Ovary (tissue), 9 donors: ENCODE results near the gene ARHGEF7. TPM values are rescaled to one million over a fixed set of nuclear protein-coding genes. Genes with fewer than 3 reads are reported as not detected.

Experiments used
- DNase-seq, 5 donors: peaks; one replicate each; pipeline ENCODE4 v3.0.0-alpha.2; 2019 to 2020
- H3K27ac ChIP-seq, 2 donors: fragments of 200-600 bp; one replicate each; pipeline versions ENCODE4 v1.5.1 to v1.8.0; 2019 to 2022
- H3K27me3 ChIP-seq: fragments of 200-600 bp; one replicate; pipeline ENCODE4 v1.8.0; 2022
- H3K36me3 ChIP-seq: fragments of 200-600 bp; sonication (generic); one replicate; pipeline ENCODE4 v1.5.1; 2019
- H3K4me1 ChIP-seq: one replicate; pipeline ENCODE4 v1.8.1; 2013; ENCODE audit warnings: mild to moderate bottlenecking, moderate library complexity; ENCODE audit not compliant: insufficient read depth
- H3K4me3 ChIP-seq: fragments of 200-600 bp; sonication (generic); one replicate; pipeline ENCODE4 v1.5.1; 2017
- H3K9me3 ChIP-seq, 2 donors: fragments of 200-600 bp in 1 of 2; sonication (generic) in 1 of 2; one replicate each; pipeline versions ENCODE4 v1.5.1 to v1.8.1; 2013 to 2019; ENCODE audit warnings: mild to moderate bottlenecking in 1 of 2, moderate library complexity in 1 of 2
- EP300 ChIP-seq: sonication (generic); formaldehyde crosslinking; IDR thresholded peaks from one replicate; pipeline ENCODE4 v1.6.1; 2017; ENCODE audit warnings: antibody characterized with exemption
- POLR2A ChIP-seq: fragments of 450-650 bp; IDR thresholded peaks from one replicate; pipeline ENCODE4 v1.6.1; 2017; ENCODE audit warnings: antibody characterized with exemption, mild to moderate bottlenecking, moderate library complexity
- WGBS, 3 donors: extraction: QIAGEN DNeasy Blood & Tissue Kit in 1 of 3; methylation state at CpG; one replicate each; pipeline versions ENCODE4 v1.1.5 to v1.1.7; 2013 to 2017; 5-methylcytosine and 5-hydroxymethylcytosine counted together
- intact Hi-C, 4 donors: fragments of 100-400 bp; cut with DNase I; formaldehyde crosslinking; loops; one replicate each; pipeline versions ENCODE4 v1.11.0 to v1.15.1; 2022 to 2023
- polyA plus RNA-seq, 2 donors: library from polyadenylated mRNA; stranded (reverse); fragments of 200-250 nt in 1 of 2; fragments of 350-450 nt in 1 of 2; fragmentation: Illumina TruSeq in 1 of 2; extraction: RNeasy Lipid Tissue Mini Kit (QIAGEN cat#74804) in 1 of 2; gene quantifications; one replicate each; pipeline ENCODE4 v1.2.3, GENCODE V29; 2013 to 2014
- total RNA-seq, 7 donors: library from RNA; depleted of rRNA in 2 of 7; stranded (reverse); fragments of >200 nt in 2 of 7; fragmentation: NEBNext Ultra II Directional in 3 of 7; extraction: Animal tissue kit (Norgen Biotek cat#: 25700) in 3 of 7; gene quantifications; one replicate each; pipeline versions ENCODE4 v1.1.0 to v1.2.4, GENCODE V29; 2016 to 2023
- TF ChIP-seq, protein P1 (sequence below), 3 donors: fragments of 450-650 bp in 2 of 3; fragments of 200-600 bp in 1 of 3; IDR thresholded peaks; one replicate each; pipeline versions ENCODE4 v1.5.1 to v1.8.0; 2016 to 2022; ENCODE audit warnings: antibody characterized with exemption in 3 of 3, mild to moderate bottlenecking in 1 of 3
- donor health status: DM: no; HTN: no; CAD: no; lungs with moderate emphysema.
- donor health status: DM: no; HTN: no; CAD: no.
- donor health status: Bipolar disorder and iron deficiency.
- donor health status: DM: yes; HTN: yes; CAD: no.
- donor health status: DM: no; HTN: no; CAD: no.
- donor health status: DM: yes; HTN: yes; CAD: no.

ARHGEF7 gene
- total and polyA plus RNA-seq, 9 donors = 27.6 to 58.5 (median 52.2) TPM

DNA sequence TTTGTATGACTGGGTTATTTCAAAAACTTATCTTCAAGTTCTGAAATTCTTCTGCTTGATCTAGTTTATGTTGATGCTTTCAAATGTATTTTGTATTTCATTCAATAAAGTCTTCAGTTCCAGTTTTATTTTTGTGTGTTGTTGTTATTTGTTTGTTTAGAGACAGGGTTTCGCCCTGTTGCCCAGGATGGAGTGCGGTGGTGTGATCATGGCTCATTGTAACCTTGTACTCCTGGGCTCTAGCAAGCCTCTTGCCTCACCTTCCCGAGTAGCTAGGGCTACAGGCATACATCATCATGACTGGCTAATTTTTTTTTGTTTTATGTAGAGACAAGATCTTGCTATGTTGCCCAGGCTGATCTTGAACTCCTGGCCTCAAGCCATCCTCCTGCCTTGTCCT lies 40.3 kb upstream of the ARHGEF7 start:
- Histone ChIP-seq H3K9me3 (no peaks in the 10 kb centered on the region), H3K27me3 (no peaks in the 10 kb centered on the region), H3K4me1 (no peaks in the 10 kb centered on the region), H3K4me3 (no peak overlapping the region), H3K36me3 (no peaks in the 10 kb centered on the region), H3K27ac (no peak overlapping the region)
- intact Hi-C loops = no loop called here
- no peak for DNase-seq
- 84 to 94% (median 90%) methylated on average over 3 of the region's 3 CpGs for WGBS, 3 donors
- TF ChIP-seq POLR2A = no peak
- no peak for TF ChIP-seq EP300
- TF ChIP-seq, protein P1, sequence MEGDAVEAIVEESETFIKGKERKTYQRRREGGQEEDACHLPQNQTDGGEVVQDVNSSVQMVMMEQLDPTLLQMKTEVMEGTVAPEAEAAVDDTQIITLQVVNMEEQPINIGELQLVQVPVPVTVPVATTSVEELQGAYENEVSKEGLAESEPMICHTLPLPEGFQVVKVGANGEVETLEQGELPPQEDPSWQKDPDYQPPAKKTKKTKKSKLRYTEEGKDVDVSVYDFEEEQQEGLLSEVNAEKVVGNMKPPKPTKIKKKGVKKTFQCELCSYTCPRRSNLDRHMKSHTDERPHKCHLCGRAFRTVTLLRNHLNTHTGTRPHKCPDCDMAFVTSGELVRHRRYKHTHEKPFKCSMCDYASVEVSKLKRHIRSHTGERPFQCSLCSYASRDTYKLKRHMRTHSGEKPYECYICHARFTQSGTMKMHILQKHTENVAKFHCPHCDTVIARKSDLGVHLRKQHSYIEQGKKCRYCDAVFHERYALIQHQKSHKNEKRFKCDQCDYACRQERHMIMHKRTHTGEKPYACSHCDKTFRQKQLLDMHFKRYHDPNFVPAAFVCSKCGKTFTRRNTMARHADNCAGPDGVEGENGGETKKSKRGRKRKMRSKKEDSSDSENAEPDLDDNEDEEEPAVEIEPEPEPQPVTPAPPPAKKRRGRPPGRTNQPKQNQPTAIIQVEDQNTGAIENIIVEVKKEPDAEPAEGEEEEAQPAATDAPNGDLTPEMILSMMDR (IDR thresholded peaks at IDR 0.05) = no peak

DNA sequence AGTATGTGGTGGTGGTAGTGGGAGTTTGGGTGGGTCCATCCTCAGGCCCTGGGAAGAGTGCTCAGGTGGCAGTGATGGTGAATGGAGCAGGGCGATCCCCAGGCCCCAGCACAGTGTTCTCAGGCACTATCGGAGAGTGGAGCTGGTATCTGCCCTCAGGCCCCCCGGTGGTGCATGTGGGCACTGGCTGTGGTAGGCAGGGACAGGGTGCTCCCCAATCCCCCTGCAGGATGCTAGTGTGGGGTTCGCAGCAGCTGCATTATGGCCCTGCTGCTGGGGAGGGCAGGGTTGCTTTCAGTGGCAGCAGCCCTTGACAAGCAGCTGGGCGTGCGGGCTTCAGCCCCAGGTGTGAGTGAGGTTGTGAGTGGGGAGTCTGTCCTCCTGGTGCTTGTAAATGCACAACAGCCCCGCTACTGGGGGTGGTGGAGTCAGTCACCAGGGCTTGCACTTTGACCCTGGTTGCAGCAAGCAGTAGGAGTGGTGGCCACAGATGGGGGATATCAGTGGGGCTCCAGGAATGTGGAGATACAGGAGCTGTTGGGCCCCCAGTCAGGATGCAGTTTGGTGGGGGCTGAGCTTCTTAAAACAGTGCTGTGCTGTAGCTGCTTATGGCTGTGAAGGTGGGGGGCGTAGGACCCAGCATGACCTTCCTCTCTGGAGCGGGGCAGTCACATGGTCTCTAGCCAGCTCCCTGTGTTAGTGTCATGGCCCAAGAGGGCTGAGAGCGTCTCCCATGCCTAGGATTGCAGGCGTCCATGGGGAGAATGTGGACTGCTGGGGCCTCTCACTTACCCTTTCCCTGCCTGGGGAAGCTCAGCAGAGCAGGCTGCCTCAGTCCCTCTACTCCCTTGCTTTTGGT lies 38.7 kb upstream of the ARHGEF7 start:
- Histone ChIP-seq H3K4me3 (no peak overlapping the region), H3K27ac (no peak overlapping the region), H3K4me1 (no peaks in the 10 kb centered on the region), H3K27me3 (no peaks in the 10 kb centered on the region), H3K9me3 (no peaks in the 10 kb centered on the region), H3K36me3 (no peaks in the 10 kb centered on the region)
- DNase-seq = no peak
- intact Hi-C loops = no loop called here
- 72 to 78% (median 77%) methylated on average over 10 to 11 of the region's 11 CpGs for WGBS, 3 donors
- TF ChIP-seq EP300 (no peak), POLR2A (no peak)
- TF ChIP-seq, protein P1 (IDR thresholded peaks at IDR 0.05) = no peak

DNA sequence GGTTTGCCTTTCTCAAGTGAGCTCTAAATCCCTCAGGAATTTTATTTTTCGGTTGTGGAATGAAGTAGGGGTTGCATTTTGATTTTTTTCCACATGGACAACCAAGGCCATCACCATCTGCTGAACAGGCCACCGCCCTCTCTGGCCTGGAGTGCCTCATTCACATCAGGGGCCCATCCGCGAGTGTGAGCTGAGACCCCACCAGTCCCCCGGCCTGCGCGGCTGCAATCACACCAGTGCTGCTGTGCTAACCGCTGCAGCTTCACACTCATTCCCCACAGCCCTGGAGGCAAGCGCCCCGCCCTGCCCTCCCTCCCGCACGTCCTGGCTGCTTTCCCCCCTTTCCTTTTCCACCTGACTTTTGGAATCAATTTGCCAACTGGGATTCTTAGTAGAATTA lies 35.7 kb upstream of the ARHGEF7 start:
- TF ChIP-seq EP300 = no peak
- TF ChIP-seq, protein P1 (IDR thresholded peaks at IDR 0.05) = no peak
- no peak for TF ChIP-seq POLR2A
- Histone ChIP-seq H3K36me3 (no peaks in the 10 kb centered on the region), H3K27ac (no peak overlapping the region), H3K4me1 (no peaks in the 10 kb centered on the region), H3K27me3 (no peaks in the 10 kb centered on the region), H3K4me3 (no peak overlapping the region), H3K9me3 (no peaks in the 10 kb centered on the region)
- no peak for DNase-seq
- WGBS, 3 donors = 85 to 90% (median 90%) methylated on average over 12 of the region's 12 CpGs
- intact Hi-C loops = no loop called here

DNA sequence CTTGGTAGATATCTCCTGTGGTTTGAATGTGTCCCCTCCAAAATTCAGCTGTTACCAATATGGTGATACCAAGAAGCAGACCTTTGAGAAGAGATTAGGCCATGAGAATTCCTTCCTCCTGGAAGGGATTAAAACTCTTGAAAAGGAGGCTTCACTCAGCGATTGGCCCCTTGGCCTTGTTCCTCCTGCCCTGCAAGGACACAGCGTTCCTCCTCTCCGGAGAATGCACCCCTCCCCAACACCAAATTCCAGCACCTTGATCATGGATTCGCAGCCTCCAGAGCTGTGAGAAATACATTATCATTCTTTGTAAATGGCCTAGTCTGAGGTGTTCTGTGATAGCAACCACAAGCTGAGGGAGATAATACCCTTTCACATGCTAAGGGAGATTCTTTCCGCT lies 34.5 kb upstream of the ARHGEF7 start:
- intact Hi-C loops = no loop called here

More for the DNA sequence above, 34.5 kb upstream of the ARHGEF7 start:
- DNase-seq = no peak
- Histone ChIP-seq H3K9me3 (no peaks in the 10 kb centered on the region), H3K27ac (no peak overlapping the region), H3K4me1 (no peaks in the 10 kb centered on the region), H3K4me3 (no peak overlapping the region), H3K36me3 (no peaks in the 10 kb centered on the region), H3K27me3 (no peaks in the 10 kb centered on the region)
- 42 to 53% (median 42%) methylated on average over 5 of the region's 5 CpGs for WGBS, 3 donors
- TF ChIP-seq POLR2A (no peak), EP300 (no peak)
- TF ChIP-seq, protein P1 (IDR thresholded peaks at IDR 0.05) = no peak
